ENCODE data around the gene CDH18.

CDH18 gene

GRCh38 chr5:19734776-19735175, 253.2 kb downstream of the CDH18 start:
- DNase-seq (ENCODE audit: low read depth), result no peak
- no peak for TF ChIP-seq CTCF (conservative IDR thresholded peaks at IDR 0.05; ENCODE audit: control insufficient read depth, insufficient read depth, low read depth, low read length)
- H3K4me3 ChIP-seq (ENCODE audit: control insufficient read depth, low read depth, low read length), result no peak overlapping the region

- DNase-seq (ENCODE audit: low read depth), result no peak
- no peak overlapping the region for H3K4me3 ChIP-seq (ENCODE audit: control insufficient read depth, low read depth, low read length)
- TF ChIP-seq CTCF (conservative IDR thresholded peaks at IDR 0.05; ENCODE audit: control insufficient read depth, insufficient read depth, low read depth, low read length), result no peak
Measured at GRCh38 chr5:19733612-19734495, 254.1 kb downstream of the CDH18 start.

GRCh38 chr5:19728571-19728970, 259.4 kb downstream of the CDH18 start:
- TF ChIP-seq CTCF (conservative IDR thresholded peaks at IDR 0.05; ENCODE audit: control insufficient read depth, insufficient read depth, low read depth, low read length), result no peak
- DNase-seq (ENCODE audit: low read depth), result no peak
- no peak overlapping the region for H3K4me3 ChIP-seq (ENCODE audit: control insufficient read depth, low read depth, low read length)

GRCh38 chr5:19719109-19719508, 268.9 kb downstream of the CDH18 start:
- H3K4me3 ChIP-seq (ENCODE audit: control insufficient read depth, low read depth, low read length), result no peak overlapping the region
- TF ChIP-seq CTCF (conservative IDR thresholded peaks at IDR 0.05; ENCODE audit: control insufficient read depth, insufficient read depth, low read depth, low read length), result no peak
- no peak for DNase-seq (ENCODE audit: low read depth)

GRCh38 chr5:19713740-19714139, 274.3 kb downstream of the CDH18 start:
- H3K4me3 ChIP-seq (ENCODE audit: control insufficient read depth, low read depth, low read length), result no peak overlapping the region
- TF ChIP-seq CTCF (conservative IDR thresholded peaks at IDR 0.05; ENCODE audit: control insufficient read depth, insufficient read depth, low read depth, low read length), result no peak
- no peak for DNase-seq (ENCODE audit: low read depth)

- no peak overlapping the region for H3K4me3 ChIP-seq (ENCODE audit: control insufficient read depth, low read depth, low read length)
- TF ChIP-seq CTCF (conservative IDR thresholded peaks at IDR 0.05; ENCODE audit: control insufficient read depth, insufficient read depth, low read depth, low read length), result no peak
- DNase-seq (ENCODE audit: low read depth), result no peak
Measured at GRCh38 chr5:19709403-19709802, 278.6 kb downstream of the CDH18 start.

All from fibroblast of mammary gland (primary cell).